BJ (cell line): ENCODE results near the gene SLC9A3. TPM values are rescaled to one million over a fixed set of nuclear protein-coding genes. Genes with fewer than 3 reads are reported as not detected.

Experiments used
- CTCF ChIA-PET: fragments of 350-600 bp; formaldehyde crosslinking; extraction: SDS; loops from one replicate; lab custom pipeline; 2021; ENCODE audit warnings: antibody characterized with exemption, inconsistent platforms; lab: Yijun Ruan, JAX
- POLR2A ChIA-PET: fragments of 300-600 bp; sonication (Branson Sonifier 250); formaldehyde crosslinking; extraction: SDS; loops from one replicate; lab custom pipeline; 2021; ENCODE audit warnings: antibody characterized with exemption; lab: Charles Lee
- DNase-seq: peaks from one replicate; pipeline ENCODE4 v3.0.0-alpha.2; 2011; ENCODE audit warnings: low read depth
- H3K27me3 ChIP-seq: 2 replicates; pipeline ENCODE4 v1.6.0; 2011; ENCODE audit warnings: low read length; ENCODE audit not compliant: control insufficient read depth, insufficient read depth
- H3K36me3 ChIP-seq: 2 replicates; pipeline ENCODE4 v1.5.1; 2011; ENCODE audit warnings: low read length; ENCODE audit not compliant: control insufficient read depth, insufficient read depth
- H3K4me3 ChIP-seq: 2 replicates; pipeline ENCODE4 v1.5.1; 2011; ENCODE audit warnings: low read depth, mild to moderate bottlenecking, control low read depth, low read length
- CTCF ChIP-seq: IDR thresholded peaks from 2 replicates; pipeline ENCODE4 v1.5.1; 2011; ENCODE audit warnings: low read depth, mild to moderate bottlenecking, control low read depth, inconsistent platforms, low read length, moderate library complexity; ENCODE audit not compliant: insufficient read depth
- polyA plus RNA-seq: library from polyadenylated mRNA; depleted of rRNA; stranded (reverse); fragments of >200 nt; gene quantifications from 2 replicates; pipeline ENCODE4 v1.2.3, GENCODE V29; 2011

SLC9A3 gene
- polyA plus RNA-seq, 1 experiment, result 1.2 TPM

DNA sequence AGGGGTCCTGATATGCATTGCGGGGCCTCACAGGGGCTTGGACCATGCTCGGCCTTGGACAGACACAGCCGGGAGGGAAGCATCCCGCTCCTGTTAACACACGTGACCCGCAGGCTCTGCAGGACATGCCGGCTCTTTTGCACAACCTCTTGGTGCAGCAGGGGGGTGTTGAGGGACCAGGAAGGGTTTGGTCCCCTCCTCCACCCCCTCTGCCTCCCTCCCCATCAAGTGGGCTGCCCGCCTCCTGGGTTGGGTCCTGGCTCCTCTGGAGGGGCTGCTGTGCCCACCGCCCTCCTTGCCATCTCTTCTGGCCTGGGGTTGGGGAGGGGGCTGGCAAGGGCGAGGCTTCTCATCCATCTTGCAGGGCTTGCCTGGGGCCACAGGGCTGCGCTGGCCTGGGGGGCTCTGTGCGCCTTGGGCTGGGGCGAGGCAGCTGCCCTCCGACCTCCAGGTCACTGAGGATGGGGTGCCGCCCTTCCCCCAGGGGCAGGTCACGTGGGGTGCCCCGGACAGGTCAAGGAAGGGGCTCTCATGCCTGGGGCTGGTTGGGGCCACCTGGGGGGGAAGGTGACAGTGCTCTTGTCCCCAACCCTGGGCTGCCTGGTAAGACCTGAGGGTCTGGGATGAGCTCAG lies 16.8 kb upstream of the SLC9A3 start:
- Histone ChIP-seq H3K27me3 (peaks cover 11% of the 10 kb centered on the region), H3K36me3 (no peaks in the 10 kb centered on the region), H3K4me3 (no peak overlapping the region)
- ChIA-PET POLR2A (no interaction called here), CTCF (no interaction called here)
- TF ChIP-seq CTCF, result no peak
- no peak for DNase-seq

DNA sequence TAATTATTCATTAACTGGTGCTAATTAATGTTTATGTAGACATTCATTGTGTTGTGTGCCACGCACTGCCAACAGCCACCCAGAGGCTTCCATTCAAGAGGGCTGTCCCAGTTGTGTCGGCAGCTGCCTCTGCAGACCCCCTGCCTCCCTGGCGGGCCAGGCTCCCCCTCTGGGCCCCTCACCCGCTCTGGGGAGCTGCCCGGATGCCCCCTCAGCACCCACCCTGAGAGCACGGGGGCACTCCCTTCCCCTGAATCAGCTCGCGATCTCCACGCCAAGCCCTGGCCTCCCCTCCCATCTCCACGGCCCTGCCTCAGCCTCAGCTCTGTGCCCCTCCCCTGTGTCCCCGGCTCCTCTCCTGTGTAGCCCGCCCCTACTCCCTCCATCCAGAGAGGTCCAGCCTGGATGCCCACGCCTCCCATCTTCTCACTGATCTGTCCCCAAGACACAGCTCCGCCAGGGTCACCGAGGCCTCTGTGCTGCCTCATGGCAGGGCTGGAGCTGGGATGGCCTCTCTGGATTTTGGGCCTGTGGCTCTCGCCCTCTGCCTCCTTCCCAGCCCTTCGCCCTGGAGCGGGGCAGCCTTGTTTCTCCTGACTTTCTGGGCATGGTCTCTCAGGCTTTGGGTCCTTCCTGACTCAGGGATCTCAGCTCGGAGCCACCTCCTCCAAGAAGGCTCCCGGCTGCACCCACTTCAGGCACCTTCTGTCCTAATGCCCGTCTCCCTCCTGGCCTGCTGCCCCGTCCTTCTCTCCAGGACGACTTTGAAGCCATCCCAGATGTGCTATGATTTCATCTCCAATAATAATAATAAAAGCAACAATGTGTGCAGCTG lies 16.0 kb upstream of the SLC9A3 start:
- POLR2A ChIA-PET, result no interaction called here
- no peaks in the 10 kb centered on the region for H3K36me3 ChIP-seq
- peaks cover 11% of the 10 kb centered on the region for H3K27me3 ChIP-seq
- CTCF ChIA-PET, result no interaction called here
- TF ChIP-seq CTCF, result no peak
- H3K4me3 ChIP-seq, result no peak overlapping the region
- no peak for DNase-seq

DNA sequence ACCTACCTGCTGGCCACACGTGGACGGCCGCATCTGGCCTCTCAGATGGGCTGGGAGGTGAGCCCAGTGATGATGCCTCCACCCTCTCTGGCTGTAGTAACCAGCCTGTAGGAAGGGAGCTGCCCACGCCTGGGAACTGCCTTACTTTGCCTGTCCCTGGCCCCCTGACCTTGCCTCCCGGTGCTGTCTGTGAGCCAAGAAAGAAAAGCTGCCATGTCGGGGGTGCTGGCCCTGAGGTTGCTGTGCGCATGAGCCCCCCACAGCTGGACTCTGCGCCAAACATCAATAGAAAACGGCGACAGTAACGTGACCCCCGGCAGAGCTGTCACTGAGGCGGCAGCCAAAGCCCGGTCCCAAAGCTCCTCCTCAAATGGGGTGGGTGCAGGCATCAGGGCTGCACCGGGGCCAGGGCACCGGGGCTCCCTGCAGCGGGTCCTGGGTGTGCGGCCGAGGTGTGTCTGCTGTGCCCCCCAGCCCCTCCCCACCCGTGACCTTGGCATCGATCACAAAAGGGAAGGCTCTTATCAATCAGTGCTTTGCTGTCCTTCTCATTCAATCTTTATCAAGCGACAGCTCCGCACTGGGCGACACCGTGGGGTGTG lies 15.3 kb upstream of the SLC9A3 start:
- ChIA-PET CTCF (interaction anchor here (0.6 kb wide), 1 partner anchor 50 kb away, joined by 3 read pairs; no protein-coding TSS in a partner anchor), POLR2A (no interaction called here)
- TF ChIP-seq CTCF, result no peak
- DNase-seq, result no peak
- Histone ChIP-seq H3K36me3 (no peaks in the 10 kb centered on the region), H3K27me3 (peaks cover 11% of the 10 kb centered on the region), H3K4me3 (no peak overlapping the region)

- ChIA-PET POLR2A (no interaction called here), CTCF (interaction anchor here (0.6 kb wide), 1 partner anchor 50 kb away, joined by 3 read pairs; no protein-coding TSS in a partner anchor)
- no peak for DNase-seq
- H3K36me3 ChIP-seq, result no peaks in the 10 kb centered on the region
- no peak overlapping the region for H3K4me3 ChIP-seq
- peaks cover 11% of the 10 kb centered on the region for H3K27me3 ChIP-seq
- TF ChIP-seq CTCF, result no peak
Observed at GRCh38 chr5:538801-539468, 14.7 kb upstream of the SLC9A3 start.

GRCh38 chr5:538271-538771 lies 14.1 kb upstream of the SLC9A3 start:
- Histone ChIP-seq H3K27me3 (peaks cover 11% of the 10 kb centered on the region), H3K4me3 (no peak overlapping the region), H3K36me3 (no peaks in the 10 kb centered on the region)
- DNase-seq, result no peak
- no peak for TF ChIP-seq CTCF
- POLR2A ChIA-PET, result no interaction called here
- CTCF ChIA-PET, result no interaction called here
